H9 (cell line): ENCODE results near the gene PRSS27. TPM values are rescaled to one million over a fixed set of nuclear protein-coding genes. Genes with fewer than 3 reads are reported as not detected.

Experiments used
- DNase-seq: peaks from one replicate; pipeline ENCODE4 v3.0.0-alpha.2; 2017
- H2AFZ ChIP-seq: one replicate; pipeline ENCODE4 v1.6.1; 2013; ENCODE audit warnings: mild to moderate bottlenecking, low read length, control low read depth, moderate library complexity
- H2AK5ac ChIP-seq: 2 replicates; pipeline ENCODE4 v1.6.1; 2013; ENCODE audit warnings: low read length, control low read depth, mixed read lengths; ENCODE audit not compliant: insufficient read length
- H2BK120ac ChIP-seq: one replicate; pipeline ENCODE4 v1.6.1; 2013; ENCODE audit warnings: low read depth, mild to moderate bottlenecking, low read length, control low read depth, inconsistent platforms; ENCODE audit not compliant: poor library complexity, severe bottlenecking
- H2BK12ac ChIP-seq: 2 replicates; pipeline ENCODE4 v1.6.1; 2013; ENCODE audit warnings: low read length, control low read depth, mixed read lengths, low read depth; ENCODE audit not compliant: insufficient read length
- H2BK15ac ChIP-seq: 2 replicates; pipeline ENCODE4 v1.6.1; 2013; ENCODE audit warnings: low read depth, low read length, control low read depth
- H2BK20ac ChIP-seq: one replicate; pipeline ENCODE4 v1.6.1; 2013; ENCODE audit warnings: low read depth, mild to moderate bottlenecking, low read length, control low read depth, inconsistent platforms; ENCODE audit not compliant: poor library complexity, severe bottlenecking
- H2BK5ac ChIP-seq: 2 replicates; pipeline ENCODE4 v1.6.1; 2013; ENCODE audit warnings: low read length, control low read depth, mixed read lengths; ENCODE audit not compliant: insufficient read length
- H3K14ac ChIP-seq: 2 replicates; pipeline ENCODE4 v1.6.1; 2013; ENCODE audit warnings: low read length, control low read depth; ENCODE audit not compliant: insufficient read depth
- H3K18ac ChIP-seq: 2 replicates; pipeline ENCODE4 v1.6.1; 2013; ENCODE audit warnings: low read depth, mild to moderate bottlenecking, mixed read lengths, low read length, control low read depth; ENCODE audit not compliant: insufficient read length
- H3K23ac ChIP-seq: 2 replicates; pipeline ENCODE4 v1.6.1; 2013; ENCODE audit warnings: low read length, control low read depth, mixed read lengths, low read depth; ENCODE audit not compliant: insufficient read length
- H3K23me2 ChIP-seq: 2 replicates; pipeline ENCODE4 v1.6.1; 2013; ENCODE audit warnings: low read depth, mild to moderate bottlenecking, mixed read lengths, low read length, control low read depth; ENCODE audit not compliant: insufficient read length, poor library complexity, severe bottlenecking
- H3K27ac ChIP-seq: 2 replicates; pipeline ENCODE4 v1.5.1; 2013; ENCODE audit warnings: low read length, control low read depth, mixed read lengths, low read depth; ENCODE audit not compliant: insufficient read length
- H3K27me3 ChIP-seq: 2 replicates; pipeline ENCODE4 v1.6.1; 2013; ENCODE audit warnings: low read length, control low read depth, inconsistent platforms; ENCODE audit not compliant: insufficient read depth
- H3K4ac ChIP-seq: 2 replicates; pipeline ENCODE4 v1.6.1; 2013; ENCODE audit warnings: low read depth, mild to moderate bottlenecking, control low read depth, inconsistent platforms, low read length, moderate library complexity
- H3K4me1 ChIP-seq: 2 replicates; pipeline ENCODE4 v1.6.1; 2013; ENCODE audit warnings: low read length, control low read depth, inconsistent platforms; ENCODE audit not compliant: insufficient read depth
- H3K4me2 ChIP-seq: 2 replicates; pipeline ENCODE4 v1.6.1; 2013; ENCODE audit warnings: low read length, control low read depth, mixed read lengths; ENCODE audit not compliant: insufficient read length, insufficient read depth
- H3K56ac ChIP-seq: 2 replicates; pipeline ENCODE4 v1.6.1; 2013; ENCODE audit warnings: low read depth, mild to moderate bottlenecking, mixed read lengths, low read length, control low read depth; ENCODE audit not compliant: insufficient read length
- H3K79me1 ChIP-seq: 2 replicates; pipeline ENCODE4 v1.6.1; 2013; ENCODE audit warnings: low read depth, mild to moderate bottlenecking, moderate library complexity, low read length, control low read depth, inconsistent platforms; ENCODE audit not compliant: insufficient read depth, poor library complexity, severe bottlenecking
- H3K79me2 ChIP-seq: 2 replicates; pipeline ENCODE4 v1.6.1; 2013; ENCODE audit warnings: low read length, control low read depth, inconsistent platforms; ENCODE audit not compliant: insufficient read depth
- H3K9ac ChIP-seq: 2 replicates; pipeline ENCODE4 v1.6.1; 2013; ENCODE audit warnings: low read length, control low read depth, mixed read lengths; ENCODE audit not compliant: insufficient read length; ENCODE audit errors: extremely low read depth
- H3K9me3 ChIP-seq: one replicate; pipeline ENCODE4 v1.6.1; 2013; ENCODE audit warnings: low read depth, low read length, inconsistent platforms; ENCODE audit not compliant: control insufficient read depth
- H3T11ph ChIP-seq: one replicate; pipeline ENCODE4 v1.6.1; 2013; ENCODE audit warnings: mild to moderate bottlenecking, low read length, control low read depth, inconsistent platforms
- H4K20me1 ChIP-seq: one replicate; pipeline ENCODE4 v1.6.1; 2013; ENCODE audit not compliant: control insufficient read depth, insufficient read length, insufficient read depth
- H4K5ac ChIP-seq: 2 replicates; pipeline ENCODE4 v1.6.1; 2013; ENCODE audit warnings: low read depth, mild to moderate bottlenecking, mixed read lengths, low read length, control low read depth; ENCODE audit not compliant: insufficient read length
- H4K8ac ChIP-seq: replicated peaks from 2 replicates; pipeline ENCODE4 v1.6.1; 2013; ENCODE audit warnings: low read length, control low read depth, mixed read lengths, low read depth; ENCODE audit not compliant: insufficient read length
- H4K91ac ChIP-seq: 2 replicates; pipeline ENCODE4 v1.6.1; 2013; ENCODE audit warnings: low read depth, mild to moderate bottlenecking, moderate library complexity, mixed read lengths, low read length, control low read depth; ENCODE audit not compliant: insufficient read length
- H3K27ac Mint-ChIP-seq, 3 experiments: 2 replicates in 2 of 3; 3 replicates in 1 of 3; pipeline ENCODE4 v1.8.0; 2020 to 2021; ENCODE audit warnings: mixed read lengths in 3 of 3, mild to moderate bottlenecking in 1 of 3, moderate library complexity in 1 of 3
- H3K27me3 Mint-ChIP-seq: 2 replicates; pipeline ENCODE4 v1.8.0; 2021; ENCODE audit warnings: low read depth, mild to moderate bottlenecking, moderate library complexity, mixed read lengths
- H3K36me3 Mint-ChIP-seq, 3 experiments: 2 replicates in 2 of 3; 3 replicates in 1 of 3; pipeline ENCODE4 v1.8.0; 2020 to 2021; ENCODE audit warnings: low read depth in 3 of 3, mixed read lengths in 3 of 3; ENCODE audit not compliant: insufficient read depth in 1 of 3
- H3K4me1 Mint-ChIP-seq, 2 experiments: 2 replicates each; pipeline ENCODE4 v1.8.0; 2020; ENCODE audit warnings: mixed read lengths in 2 of 2
- H3K4me3 Mint-ChIP-seq, 2 experiments: 2 replicates in 1 of 2; 3 replicates in 1 of 2; pipeline ENCODE4 v1.8.0; 2020 to 2021; ENCODE audit warnings: mild to moderate bottlenecking in 2 of 2, mixed read lengths in 2 of 2, moderate library complexity in 1 of 2
- H3K9me3 Mint-ChIP-seq, 2 experiments: 2 replicates in 1 of 2; 3 replicates in 1 of 2; pipeline ENCODE4 v1.8.0; 2020; ENCODE audit warnings: mild to moderate bottlenecking in 2 of 2, mixed read lengths in 2 of 2, moderate library complexity in 1 of 2
- WGBS: extraction: QIAGEN DNeasy Blood & Tissue Kit; methylation state at CpG from one replicate; pipeline ENCODE4 v1.1.7; 2013; ENCODE audit warnings: missing lambda C conversion rate, low lambda C conversion rate, mixed read lengths; ENCODE audit not compliant: insufficient read length; ENCODE audit errors: extremely low coverage; 5-methylcytosine and 5-hydroxymethylcytosine counted together
- total RNA-seq: library from RNA; stranded (reverse); gene quantifications from 2 replicates; pipeline ENCODE4 v1.2.1, GENCODE V29; 2021
- TF ChIP-seq, protein P1 (sequence below): fragments of 200-600 bp; sonication (generic); conservative IDR thresholded peaks from 3 replicates; pipeline ENCODE4 v1.8.0; 2021; ENCODE audit warnings: antibody characterized with exemption, mild to moderate bottlenecking

PRSS27 gene
- total RNA-seq, 1 experiment from 2014 or later, result 5.0 TPM

DNA sequence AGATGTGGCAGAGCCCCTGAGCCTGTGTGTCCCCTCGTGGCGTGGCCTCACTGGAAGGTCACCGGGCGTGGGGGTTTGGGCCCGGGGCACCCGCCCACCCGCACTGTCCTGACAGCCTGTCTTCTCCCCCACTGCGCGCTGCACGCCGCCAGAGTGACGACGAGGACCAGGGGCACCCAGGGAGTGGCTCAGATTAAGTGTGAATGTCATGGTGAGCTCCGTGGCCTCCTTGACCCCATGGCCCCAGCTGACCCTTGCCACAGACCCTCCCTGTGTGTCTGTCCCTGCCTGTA is 15.1 kb downstream of the PRSS27 start:
- Histone ChIP-seq H2BK20ac (no peak overlapping the region), H2BK15ac (no peak overlapping the region), H4K5ac (no peak overlapping the region), H3K9me3 (no peaks in the 10 kb centered on the region), H3K14ac (no peak overlapping the region), H4K20me1 (no peaks in the 10 kb centered on the region), H3K27ac (no peak overlapping the region), H2BK12ac (no peak overlapping the region), H3K79me2 (no peaks in the 10 kb centered on the region), H3K4ac (no peak overlapping the region), H3K4me2 (no peak overlapping the region), H3T11ph (no peak overlapping the region), H3K9ac (no peak overlapping the region), H3K23ac (no peak overlapping the region), H2AFZ (no peak overlapping the region), H2BK5ac (no peak overlapping the region), H3K27me3 (no peaks in the 10 kb centered on the region), H2AK5ac (no peak overlapping the region), H4K8ac (no peak overlapping the region), H3K23me2 (no peaks in the 10 kb centered on the region), H3K4me1 (no peaks in the 10 kb centered on the region), H3K79me1 (no peaks in the 10 kb centered on the region), H3K18ac (no peak overlapping the region), H2BK120ac (no peak overlapping the region), H4K91ac (no peak overlapping the region), H3K56ac (no peak overlapping the region)
- no peaks in the 10 kb centered on the region for H3K4me1 Mint-ChIP-seq
- no peaks in the 10 kb centered on the region for H3K27me3 Mint-ChIP-seq
- DNase-seq, result no peak
- WGBS, result no CpG with 5 or more reads among the region's 14 CpGs
- H3K36me3 Mint-ChIP-seq, result peaks cover 3 to 29% (median 16%) of the 10 kb centered on the region in 3 experiments; a peak in 5 of 7 replicates
- H3K9me3 Mint-ChIP-seq, result no peaks in the 10 kb centered on the region
- H3K27ac Mint-ChIP-seq, result no peak overlapping the region
- TF ChIP-seq, protein P1, sequence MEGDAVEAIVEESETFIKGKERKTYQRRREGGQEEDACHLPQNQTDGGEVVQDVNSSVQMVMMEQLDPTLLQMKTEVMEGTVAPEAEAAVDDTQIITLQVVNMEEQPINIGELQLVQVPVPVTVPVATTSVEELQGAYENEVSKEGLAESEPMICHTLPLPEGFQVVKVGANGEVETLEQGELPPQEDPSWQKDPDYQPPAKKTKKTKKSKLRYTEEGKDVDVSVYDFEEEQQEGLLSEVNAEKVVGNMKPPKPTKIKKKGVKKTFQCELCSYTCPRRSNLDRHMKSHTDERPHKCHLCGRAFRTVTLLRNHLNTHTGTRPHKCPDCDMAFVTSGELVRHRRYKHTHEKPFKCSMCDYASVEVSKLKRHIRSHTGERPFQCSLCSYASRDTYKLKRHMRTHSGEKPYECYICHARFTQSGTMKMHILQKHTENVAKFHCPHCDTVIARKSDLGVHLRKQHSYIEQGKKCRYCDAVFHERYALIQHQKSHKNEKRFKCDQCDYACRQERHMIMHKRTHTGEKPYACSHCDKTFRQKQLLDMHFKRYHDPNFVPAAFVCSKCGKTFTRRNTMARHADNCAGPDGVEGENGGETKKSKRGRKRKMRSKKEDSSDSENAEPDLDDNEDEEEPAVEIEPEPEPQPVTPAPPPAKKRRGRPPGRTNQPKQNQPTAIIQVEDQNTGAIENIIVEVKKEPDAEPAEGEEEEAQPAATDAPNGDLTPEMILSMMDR, result no peak
- H3K4me3 Mint-ChIP-seq, result no peak overlapping the region
